Dermis blood vessel endothelial cell (primary cell): Measurements from ENCODE around the gene SALL2. TPM values are rescaled to one million over a fixed set of nuclear protein-coding genes. Genes with fewer than 3 reads are reported as not detected.

ENCODE experiments used
- DNase-seq: peaks from one replicate; pipeline ENCODE4 v3.0.0; 2010
- total RNA-seq: library from RNA; depleted of rRNA; stranded (reverse); fragments of >200 nt; gene quantifications from 2 replicates; pipeline ENCODE4 v1.2.3, GENCODE V29; 2014

Gene SALL2
- total RNA-seq, 1 donor from 2014 or later: 0.85 TPM

DNA sequence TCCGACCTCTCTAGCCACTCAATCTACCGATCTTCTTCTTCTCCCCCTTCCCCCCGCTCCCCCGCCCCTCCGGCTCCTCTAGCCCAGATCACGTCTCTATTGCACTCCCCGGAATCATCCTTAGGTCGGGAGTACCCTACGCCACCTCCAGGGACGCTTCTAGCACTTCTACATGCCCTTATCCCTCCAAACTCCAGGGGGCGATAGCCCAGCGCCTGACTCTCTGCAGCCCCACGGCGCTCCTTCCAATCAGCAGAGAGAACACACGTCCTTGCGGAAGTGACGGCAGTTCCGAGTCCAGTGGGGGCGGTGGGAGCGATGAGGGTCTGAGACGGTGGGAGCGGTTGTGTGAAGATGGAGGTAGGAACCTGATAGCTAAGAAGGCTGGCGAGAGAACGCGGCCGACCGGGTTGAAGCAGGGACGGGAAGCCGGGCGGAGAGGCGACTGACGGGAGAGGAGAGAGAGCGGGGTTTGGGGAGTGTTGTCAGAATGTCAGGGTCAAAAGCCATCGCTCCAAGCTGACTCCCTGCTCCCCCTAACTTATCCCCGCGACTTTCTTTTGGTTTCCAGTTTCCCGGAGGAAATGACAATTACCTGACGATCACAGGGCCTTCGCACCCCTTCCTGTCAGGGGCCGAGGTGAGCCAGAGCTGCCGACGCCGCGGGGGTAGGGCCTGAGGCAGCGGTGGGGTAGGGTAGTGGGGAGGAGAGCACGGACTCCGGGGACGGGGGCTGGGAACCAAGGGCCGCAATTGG lies 49.0 kb downstream of the SALL2 start, which contains the start of the genes RAB2B and TOX4:
Gene RAB2B (minus strand): TSS at position 35 of the 757 bp plus-strand sequence. CDS start 87 bp downstream, outside the sequence.
Gene TOX4 (plus strand): TSS at position 271 of the 757 bp plus-strand sequence. CDS start 84 bp downstream, at position 355.
- peak; percentile 99 for DNase-seq

- peak; percentile 84 for DNase-seq
Measured at GRCh38 chr14:21476523-21476924, 49.6 kb downstream of the SALL2 start.

GRCh38 chr14:21475767-21476522 lies 50.2 kb downstream of the SALL2 start:
- no peak for DNase-seq

Other genes with a start within 250 kb of the SALL2 start
- 0.33 TPM in 1 of 2 replicates, not detected in the other for gene RPGRIP1, start 246.3 kb downstream of the SALL2 start, total RNA-seq
- gene SUPT16H, start 142.3 kb downstream of the SALL2 start, total RNA-seq: 74.9 and 112 TPM in 2 replicates
- gene CHD8, start 70.2 kb downstream of the SALL2 start, total RNA-seq: 51.9 and 84.9 TPM in 2 replicates
- 34.5 and 40.5 TPM in 2 replicates for gene RAB2B, start 49.4 kb downstream of the SALL2 start, total RNA-seq
- 26.7 and 66.9 TPM in 2 replicates for gene TOX4, start 49.2 kb downstream of the SALL2 start, total RNA-seq
- 63.9 and 112 TPM in 2 replicates for gene METTL3, start 15.0 kb downstream of the SALL2 start, total RNA-seq
- gene OR10G3, start 53.7 kb upstream of the SALL2 start, total RNA-seq: not detected in 2 replicates
- not detected in 2 replicates for gene OR10G2, start 108.6 kb upstream of the SALL2 start, total RNA-seq
- not detected in 2 replicates for gene OR4E2, start 127.5 kb upstream of the SALL2 start, total RNA-seq
- gene OR4E1, start 147.5 kb upstream of the SALL2 start, total RNA-seq: not detected in 2 replicates